SK-N-MC (cell line): Measurements from ENCODE around the gene JTB.

Source experiments
- EZH2 ChIP-seq: fragments of 200-600 bp; sonication (generic); IDR thresholded peaks from one replicate; pipeline ENCODE4 v1.6.1; 2017; ENCODE audit warnings: antibody characterized with exemption
- POLR2AphosphoS5 ChIP-seq: IDR thresholded peaks from 2 replicates; pipeline ENCODE4 v1.6.1; 2012; ENCODE audit warnings: mild to moderate bottlenecking, low read depth, low read length, borderline replicate concordance

- peak; percentile 61; the same call in 1 of the 2 replicates for TF ChIP-seq POLR2AphosphoS5
- TF ChIP-seq EZH2, result no peak
Measured at GRCh38 chr1:153963030-153963849, 14.2 kb downstream of the JTB start, which contains the start of gene SLC39A1.
